ENCODE data around the gene VWF.

- TF ChIP-seq, protein P1, sequence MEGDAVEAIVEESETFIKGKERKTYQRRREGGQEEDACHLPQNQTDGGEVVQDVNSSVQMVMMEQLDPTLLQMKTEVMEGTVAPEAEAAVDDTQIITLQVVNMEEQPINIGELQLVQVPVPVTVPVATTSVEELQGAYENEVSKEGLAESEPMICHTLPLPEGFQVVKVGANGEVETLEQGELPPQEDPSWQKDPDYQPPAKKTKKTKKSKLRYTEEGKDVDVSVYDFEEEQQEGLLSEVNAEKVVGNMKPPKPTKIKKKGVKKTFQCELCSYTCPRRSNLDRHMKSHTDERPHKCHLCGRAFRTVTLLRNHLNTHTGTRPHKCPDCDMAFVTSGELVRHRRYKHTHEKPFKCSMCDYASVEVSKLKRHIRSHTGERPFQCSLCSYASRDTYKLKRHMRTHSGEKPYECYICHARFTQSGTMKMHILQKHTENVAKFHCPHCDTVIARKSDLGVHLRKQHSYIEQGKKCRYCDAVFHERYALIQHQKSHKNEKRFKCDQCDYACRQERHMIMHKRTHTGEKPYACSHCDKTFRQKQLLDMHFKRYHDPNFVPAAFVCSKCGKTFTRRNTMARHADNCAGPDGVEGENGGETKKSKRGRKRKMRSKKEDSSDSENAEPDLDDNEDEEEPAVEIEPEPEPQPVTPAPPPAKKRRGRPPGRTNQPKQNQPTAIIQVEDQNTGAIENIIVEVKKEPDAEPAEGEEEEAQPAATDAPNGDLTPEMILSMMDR (IDR thresholded peaks at IDR 0.05; ENCODE audit: low read depth, low read length), result no peak
- TF ChIP-seq POLR2A (IDR thresholded peaks at IDR 0.05; ENCODE audit: extremely low read depth, insufficient read length) (no peak), MYC (IDR thresholded peaks at IDR 0.05; ENCODE audit: low read depth, low read length) (no peak)
- TF ChIP-seq, protein P2, sequence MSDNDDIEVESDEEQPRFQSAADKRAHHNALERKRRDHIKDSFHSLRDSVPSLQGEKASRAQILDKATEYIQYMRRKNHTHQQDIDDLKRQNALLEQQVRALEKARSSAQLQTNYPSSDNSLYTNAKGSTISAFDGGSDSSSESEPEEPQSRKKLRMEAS (IDR thresholded peaks at IDR 0.05; ENCODE audit: low read depth, low read length), result no peak
These were observed 211.1 kb downstream of the VWF start for GRCh38 chr12:5913387-5913786.

All from NB4 (cell line).